GM12872 (cell line): ENCODE results near the gene PRDM16.

Source experiments
- CTCF ChIP-seq: IDR thresholded peaks from 3 replicates; pipeline ENCODE4 v1.5.1; 2011; ENCODE audit warnings: low read depth, mild to moderate bottlenecking, low read length, moderate library complexity; ENCODE audit not compliant: insufficient read depth

The PRDM16 gene

GRCh38 chr1:3380469-3380868, 311.5 kb downstream of the PRDM16 start:
- TF ChIP-seq CTCF = no peak

GRCh38 chr1:3381901-3382300, 312.9 kb downstream of the PRDM16 start:
- no peak for TF ChIP-seq CTCF

GRCh38 chr1:3382326-3383057, 313.5 kb downstream of the PRDM16 start:
- no peak for TF ChIP-seq CTCF

- TF ChIP-seq CTCF = no peak
These were observed 314.7 kb downstream of the PRDM16 start for GRCh38 chr1:3383679-3384078.

GRCh38 chr1:3384407-3384806, 315.4 kb downstream of the PRDM16 start:
- TF ChIP-seq CTCF = no peak

- no peak for TF ChIP-seq CTCF
These were observed 317.4 kb downstream of the PRDM16 start for GRCh38 chr1:3386205-3387002.

- TF ChIP-seq CTCF = no peak
These were observed 318.4 kb downstream of the PRDM16 start for GRCh38 chr1:3387401-3387800.
